Calu3 (cell line): Measurements from ENCODE around the gene GKN1. TPM values are rescaled to one million over a fixed set of nuclear protein-coding genes. Genes with fewer than 3 reads are reported as not detected.

Source experiments
- BruUV-seq: library from RNA; stranded (reverse); fragments of 400-500 nt; replicated peaks from 2 replicates; lab custom pipeline; 2021; lab: Mats Ljungman, UMichigan
- CTCF ChIA-PET: fragments of 300-600 bp; sonication (Branson Sonifier 250); formaldehyde crosslinking; loops from one replicate; lab custom pipeline; 2022; ENCODE audit warnings: antibody characterized with exemption; lab: Charles Lee
- DNase-seq: peaks from one replicate; pipeline ENCODE4 v3.0.0; 2022
- H3K27ac Mint-ChIP-seq: one replicate; pipeline ENCODE4 v1.8.0; 2022; ENCODE audit warnings: mixed read lengths; ENCODE audit not compliant: unreplicated experiment
- H3K27me3 Mint-ChIP-seq: one replicate; pipeline ENCODE4 v1.8.0; 2022; ENCODE audit warnings: mixed read lengths; ENCODE audit not compliant: unreplicated experiment
- H3K36me3 Mint-ChIP-seq: one replicate; pipeline ENCODE4 v1.8.0; 2022; ENCODE audit warnings: mild to moderate bottlenecking, moderate library complexity, mixed read lengths; ENCODE audit not compliant: insufficient read depth, unreplicated experiment
- H3K4me1 Mint-ChIP-seq: one replicate; pipeline ENCODE4 v1.8.0; 2022; ENCODE audit warnings: mild to moderate bottlenecking, low read depth, mixed read lengths; ENCODE audit not compliant: unreplicated experiment
- H3K4me3 Mint-ChIP-seq: one replicate; pipeline ENCODE4 v1.8.0; 2022; ENCODE audit warnings: mild to moderate bottlenecking, low read depth, moderate library complexity, mixed read lengths; ENCODE audit not compliant: unreplicated experiment
- H3K9me3 Mint-ChIP-seq: one replicate; pipeline ENCODE4 v1.8.0; 2022; ENCODE audit warnings: low read depth, mixed read lengths; ENCODE audit not compliant: unreplicated experiment
- intact Hi-C: fragments of 100-400 bp; cut with micrococcal nuclease; formaldehyde crosslinking; loops from one replicate; pipeline ENCODE4 v1.10.0; 2022; ENCODE audit not compliant: unreplicated experiment
- total RNA-seq: library from RNA; stranded (reverse); gene quantifications from 2 replicates; pipeline ENCODE4 v1.2.3, GENCODE V29; 2022
- TF ChIP-seq, protein P1 (sequence below): fragments of 200-600 bp; IDR thresholded peaks from one replicate; pipeline ENCODE4 v1.8.0; 2022; ENCODE audit warnings: antibody characterized with exemption; ENCODE audit not compliant: unreplicated experiment

GKN1 gene
- total RNA-seq, 1 experiment from 2014 or later = not detected

DNA sequence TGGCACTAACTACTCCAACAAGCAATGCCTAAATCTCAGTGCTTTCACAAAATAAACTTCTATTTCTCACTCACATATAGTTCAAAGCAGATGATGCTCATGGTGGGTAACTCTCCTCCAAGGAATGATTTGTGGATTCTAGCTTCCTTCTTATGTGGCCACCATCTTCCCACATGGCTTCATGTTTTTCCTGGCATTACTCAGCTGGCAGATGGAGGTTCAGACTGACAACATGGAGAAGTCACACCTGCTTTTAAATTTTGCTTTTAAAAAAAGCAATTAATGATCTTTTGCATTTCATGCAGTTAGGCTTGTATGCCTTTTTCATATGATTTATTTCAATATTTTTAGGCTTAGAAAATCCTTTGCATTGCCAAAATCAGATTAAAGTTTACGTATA is 15.4 kb upstream of the GKN1 start:
- CTCF ChIA-PET = interaction anchor here (0.6 kb wide), 1 partner anchor 406 kb away, joined by 3 read pairs; no protein-coding TSS in a partner anchor
- intact Hi-C loops = no loop called here
- Mint-ChIP-seq H3K9me3 (no peaks in the 10 kb centered on the region), H3K4me3 (no peak overlapping the region), H3K36me3 (no peaks in the 10 kb centered on the region), H3K4me1 (no peaks in the 10 kb centered on the region), H3K27me3 (peaks cover 28% of the 10 kb centered on the region), H3K27ac (no peak overlapping the region)
- TF ChIP-seq, protein P1, sequence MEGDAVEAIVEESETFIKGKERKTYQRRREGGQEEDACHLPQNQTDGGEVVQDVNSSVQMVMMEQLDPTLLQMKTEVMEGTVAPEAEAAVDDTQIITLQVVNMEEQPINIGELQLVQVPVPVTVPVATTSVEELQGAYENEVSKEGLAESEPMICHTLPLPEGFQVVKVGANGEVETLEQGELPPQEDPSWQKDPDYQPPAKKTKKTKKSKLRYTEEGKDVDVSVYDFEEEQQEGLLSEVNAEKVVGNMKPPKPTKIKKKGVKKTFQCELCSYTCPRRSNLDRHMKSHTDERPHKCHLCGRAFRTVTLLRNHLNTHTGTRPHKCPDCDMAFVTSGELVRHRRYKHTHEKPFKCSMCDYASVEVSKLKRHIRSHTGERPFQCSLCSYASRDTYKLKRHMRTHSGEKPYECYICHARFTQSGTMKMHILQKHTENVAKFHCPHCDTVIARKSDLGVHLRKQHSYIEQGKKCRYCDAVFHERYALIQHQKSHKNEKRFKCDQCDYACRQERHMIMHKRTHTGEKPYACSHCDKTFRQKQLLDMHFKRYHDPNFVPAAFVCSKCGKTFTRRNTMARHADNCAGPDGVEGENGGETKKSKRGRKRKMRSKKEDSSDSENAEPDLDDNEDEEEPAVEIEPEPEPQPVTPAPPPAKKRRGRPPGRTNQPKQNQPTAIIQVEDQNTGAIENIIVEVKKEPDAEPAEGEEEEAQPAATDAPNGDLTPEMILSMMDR = no peak
- no peak for DNase-seq
- BruUV-seq = no TSS peak

DNA sequence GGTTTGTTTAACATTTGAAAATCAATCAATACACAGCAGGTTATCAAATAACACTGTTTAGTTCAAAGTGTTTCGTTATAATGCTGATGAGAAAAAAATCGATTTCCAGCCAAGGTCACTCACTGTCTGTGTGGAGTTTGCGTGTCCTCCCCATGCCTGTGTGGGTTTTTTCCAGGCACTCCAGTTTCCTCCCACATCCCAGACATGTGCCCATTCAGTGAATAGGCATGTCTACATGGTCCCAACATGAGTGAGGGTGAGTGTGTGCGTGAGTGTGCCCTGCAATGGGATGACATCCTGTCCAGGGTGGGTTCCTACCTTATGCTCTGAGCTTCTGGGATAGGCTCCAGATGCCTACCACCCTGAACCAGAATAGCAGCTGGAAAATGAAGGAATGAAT is 13.1 kb upstream of the GKN1 start:
- Mint-ChIP-seq H3K36me3 (no peaks in the 10 kb centered on the region), H3K27ac (no peak overlapping the region), H3K9me3 (no peaks in the 10 kb centered on the region), H3K4me3 (no peak overlapping the region), H3K4me1 (no peaks in the 10 kb centered on the region), H3K27me3 (peaks cover 20% of the 10 kb centered on the region)
- intact Hi-C loops = no loop called here
- CTCF ChIA-PET = interaction anchor here (1.4 kb wide), 1 partner anchor 14 kb away, joined by 3 read pairs; no protein-coding TSS in a partner anchor
- no peak for DNase-seq
- no TSS peak for BruUV-seq
- TF ChIP-seq, protein P1 = no peak

DNA sequence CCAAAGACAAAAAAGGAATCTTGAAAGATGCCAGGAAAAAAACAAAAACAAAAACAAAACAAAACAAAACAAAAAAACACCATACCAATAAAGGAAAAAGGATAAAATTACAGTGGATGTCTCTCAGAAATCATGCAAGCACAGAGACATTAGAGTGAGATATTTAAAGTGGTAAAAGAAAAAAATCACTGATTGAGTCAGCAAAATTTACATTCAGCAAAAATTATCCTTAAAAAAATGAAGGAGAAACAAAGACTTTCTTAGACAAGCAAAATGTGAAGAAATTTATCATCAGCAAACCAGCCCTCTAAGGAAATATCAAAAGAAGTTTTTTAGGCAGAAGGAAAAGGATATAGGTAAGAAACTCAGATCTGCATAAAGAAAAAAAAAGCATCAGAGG is 10.2 kb upstream of the GKN1 start:
- Mint-ChIP-seq H3K27ac (no peak overlapping the region), H3K27me3 (peaks cover 34% of the 10 kb centered on the region), H3K4me1 (no peaks in the 10 kb centered on the region), H3K36me3 (no peaks in the 10 kb centered on the region), H3K9me3 (no peaks in the 10 kb centered on the region), H3K4me3 (no peak overlapping the region)
- no peak for DNase-seq
- TF ChIP-seq, protein P1 = no peak
- intact Hi-C loops = no loop called here
- no TSS peak for BruUV-seq
- CTCF ChIA-PET = no interaction called here

DNA sequence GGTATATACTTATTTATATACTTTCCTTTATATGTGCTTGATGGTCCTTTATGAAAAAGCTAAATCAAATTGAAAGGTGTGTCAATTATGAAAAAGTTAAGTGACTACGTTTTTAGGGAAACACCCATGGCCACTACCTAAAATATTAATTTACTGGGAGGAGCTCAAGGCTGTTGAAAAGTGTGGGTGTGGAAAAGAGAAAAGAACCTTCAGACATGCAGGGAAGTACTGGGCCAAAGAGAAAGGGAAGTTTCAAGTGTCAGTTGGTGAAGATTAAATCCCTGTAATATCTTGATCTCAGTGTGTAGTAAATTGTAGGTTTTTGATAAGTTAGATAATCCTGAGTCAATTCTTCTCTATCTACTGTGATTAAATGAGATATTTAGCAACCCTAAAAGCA is 6.2 kb upstream of the GKN1 start:
- no peaks in the 10 kb centered on the region for H3K9me3 Mint-ChIP-seq
- intact Hi-C loops = no loop called here
- TF ChIP-seq, protein P1 = no peak
- DNase-seq = no peak
- no peak overlapping the region for H3K27ac Mint-ChIP-seq
- H3K27me3 Mint-ChIP-seq = peaks cover 34% of the 10 kb centered on the region
- H3K4me1 Mint-ChIP-seq = no peaks in the 10 kb centered on the region
- H3K36me3 Mint-ChIP-seq = no peaks in the 10 kb centered on the region
- CTCF ChIA-PET = no interaction called here
- H3K4me3 Mint-ChIP-seq = no peak overlapping the region
- BruUV-seq = no TSS peak
